ENCODE measurements around the gene MVD. TPM values are rescaled to one million over a fixed set of nuclear protein-coding genes. Genes with fewer than 3 reads are reported as not detected.

MVD gene
- total and polyA plus RNA-seq, 2 of the 13 experiments (the other 11 are each of a cell fraction or from before 2014, with no cell fraction given): 28.1 to 187 TPM

GRCh38 chr16:88618182-88618955, 44.5 kb downstream of the MVD start (continued):
- TF ChIP-seq PATZ1 (CRISPR knock-in tag; IDR thresholded peaks at IDR 0.05) (peak; percentile 94), MED1 (CRISPR knock-in tag; IDR thresholded peaks at IDR 0.05) (peak; percentile 85), ZNF691 (CRISPR knock-in tag; IDR thresholded peaks at IDR 0.05; ENCODE audit: borderline replicate concordance, low read depth) (peak; percentile 48; the same call in 1 of the 2 replicates), NCOA2 (CRISPR knock-in tag; IDR thresholded peaks at IDR 0.05) (peak; percentile 59; the same call in 1 of the 2 replicates), TBL1XR1 (IDR thresholded peaks at IDR 0.05; ENCODE audit: borderline replicate concordance, low read length, partially characterized antibody) (no peak), ZNF670 (CRISPR knock-in tag; IDR thresholded peaks at IDR 0.05; ENCODE audit: borderline replicate concordance) (no peak), HOXA3 (CRISPR knock-in tag; IDR thresholded peaks at IDR 0.05) (peak; percentile 84), HOXA5 (CRISPR knock-in tag; IDR thresholded peaks at IDR 0.05) (peak; percentile 37; the same call in 1 of the 2 replicates), FOXO1 (CRISPR knock-in tag; IDR thresholded peaks at IDR 0.05) (peak; percentile 22; the same call in 1 of the 2 replicates), ZNF749 (CRISPR knock-in tag; IDR thresholded peaks at IDR 0.05; ENCODE audit: borderline replicate concordance) (no peak; the same call in 1 of the 2 replicates), HIVEP1 (CRISPR knock-in tag; IDR thresholded peaks at IDR 0.05) (peak; percentile 93), ZNF687 (CRISPR knock-in tag; IDR thresholded peaks at IDR 0.05) (peak; percentile 99), ZNF616 (CRISPR knock-in tag; IDR thresholded peaks at IDR 0.05; ENCODE audit: low read depth) (0 out of 2 replicates have a peak, but pooled peaks have one; percentile 21), ZNF777 (CRISPR knock-in tag; IDR thresholded peaks at IDR 0.05) (0 out of 2 replicates have a peak, but pooled peaks have one; percentile 7), TP53 (CRISPR knock-in tag; conservative IDR thresholded peaks at IDR 0.05) (peak; percentile 66; the same call in 1 of the 2 replicates), ZKSCAN8 (CRISPR knock-in tag; IDR thresholded peaks at IDR 0.05; ENCODE audit: borderline replicate concordance) (0 out of 2 replicates have a peak, but pooled peaks have one; percentile 51)

Measured in HepG2 (cell line).